GOT3 (cell line): ENCODE results near the gene SLC2A2.

ENCODE experiments used
- DNase-seq: peaks from one replicate; lab custom pipeline; 2025; ENCODE audit warnings: mixed read lengths; lab: John Stamatoyannopoulos, UW

Gene SLC2A2

GRCh38 chr3:171026597-171027293 is at the start of gene SLC2A2:
Gene SLC2A2, minus strand, starts transcription at chr3:171026720. Its CDS starts 50 bp downstream, at chr3:171026670.
- no peak for DNase-seq

GRCh38 chr3:171072432-171072831 is 45.9 kb upstream of the SLC2A2 start:
- DNase-seq, result no peak

GRCh38 chr3:171068658-171069057 is 42.1 kb upstream of the SLC2A2 start:
- no peak for DNase-seq

GRCh38 chr3:171066206-171066605 is 39.7 kb upstream of the SLC2A2 start:
- DNase-seq, result no peak

GRCh38 chr3:171065732-171066131 is 39.2 kb upstream of the SLC2A2 start:
- no peak for DNase-seq

GRCh38 chr3:171064461-171064860 is 37.9 kb upstream of the SLC2A2 start:
- DNase-seq, result no peak

GRCh38 chr3:171061749-171062148 is 35.2 kb upstream of the SLC2A2 start:
- no peak for DNase-seq

GRCh38 chr3:171059978-171060377 is 33.5 kb upstream of the SLC2A2 start:
- no peak for DNase-seq

- no peak for DNase-seq
Measured at GRCh38 chr3:171058873-171059603, 32.5 kb upstream of the SLC2A2 start.

- DNase-seq, result no peak
Measured at GRCh38 chr3:171058058-171058457, 31.5 kb upstream of the SLC2A2 start.

GRCh38 chr3:171057072-171057471 is 30.6 kb upstream of the SLC2A2 start:
- no peak for DNase-seq

- DNase-seq, result no peak
Measured at GRCh38 chr3:171056528-171056927, 30.0 kb upstream of the SLC2A2 start.

GRCh38 chr3:171055336-171056178 is 29.0 kb upstream of the SLC2A2 start:
- no peak for DNase-seq

- no peak for DNase-seq
Measured at GRCh38 chr3:171054921-171055320, 28.4 kb upstream of the SLC2A2 start.

GRCh38 chr3:171054231-171054630 is 27.7 kb upstream of the SLC2A2 start:
- DNase-seq, result no peak

GRCh38 chr3:171049861-171050444 is 23.4 kb upstream of the SLC2A2 start:
- DNase-seq, result no peak

- no peak for DNase-seq
Measured at GRCh38 chr3:171046760-171047159, 20.2 kb upstream of the SLC2A2 start.

GRCh38 chr3:171044835-171045793 is 18.6 kb upstream of the SLC2A2 start:
- DNase-seq, result no peak

GRCh38 chr3:171044384-171044783 is 17.9 kb upstream of the SLC2A2 start:
- no peak for DNase-seq

GRCh38 chr3:171039674-171040073 is 13.2 kb upstream of the SLC2A2 start:
- DNase-seq, result no peak

- no peak for DNase-seq
Measured at GRCh38 chr3:171038342-171038741, 11.8 kb upstream of the SLC2A2 start.
